GM18868 (cell line): Measurements from ENCODE around the gene ELFN2.

Source experiments
- ATAC-seq: cut with Tn5 transposase; IDR thresholded peaks from one replicate; pipeline ENCODE4 v1.9.1; 2021; ENCODE audit warnings: mild to moderate bottlenecking, moderate library complexity; ENCODE audit not compliant: unreplicated experiment

The ELFN2 gene

GRCh38 chr22:37454857-37455686, 27.8 kb upstream of the ELFN2 start:
- ATAC-seq = no peak

- no peak for ATAC-seq
Observed at GRCh38 chr22:37453696-37454095, 26.4 kb upstream of the ELFN2 start.

GRCh38 chr22:37451218-37451617, 23.9 kb upstream of the ELFN2 start:
- no peak for ATAC-seq

GRCh38 chr22:37449331-37450001, 22.2 kb upstream of the ELFN2 start:
- ATAC-seq = no peak

GRCh38 chr22:37448516-37449127, 21.3 kb upstream of the ELFN2 start:
- ATAC-seq = no peak

- no peak for ATAC-seq
Observed at GRCh38 chr22:37445501-37445900, 18.2 kb upstream of the ELFN2 start.

- ATAC-seq = no peak
Observed at GRCh38 chr22:37443977-37444376, 16.7 kb upstream of the ELFN2 start.

GRCh38 chr22:37443086-37443485, 15.8 kb upstream of the ELFN2 start:
- ATAC-seq = no peak

GRCh38 chr22:37442537-37442936, 15.3 kb upstream of the ELFN2 start:
- no peak for ATAC-seq

GRCh38 chr22:37442135-37442534, 14.9 kb upstream of the ELFN2 start:
- ATAC-seq = no peak

- no peak for ATAC-seq
Observed at GRCh38 chr22:37440875-37441274, 13.6 kb upstream of the ELFN2 start.

GRCh38 chr22:37439347-37439746, 12.1 kb upstream of the ELFN2 start:
- ATAC-seq = no peak

GRCh38 chr22:37435970-37436603, 8.8 kb upstream of the ELFN2 start:
- no peak for ATAC-seq

GRCh38 chr22:37433786-37434185, 6.5 kb upstream of the ELFN2 start:
- ATAC-seq = no peak

GRCh38 chr22:37432708-37433054, 5.4 kb upstream of the ELFN2 start:
- ATAC-seq = no peak

- no peak for ATAC-seq
Observed at GRCh38 chr22:37431801-37432707, 4.8 kb upstream of the ELFN2 start.

- no peak for ATAC-seq
Observed at GRCh38 chr22:37431366-37431765, 4.1 kb upstream of the ELFN2 start.

GRCh38 chr22:37430941-37431340, 3.7 kb upstream of the ELFN2 start:
- ATAC-seq = no peak

- no peak for ATAC-seq
Observed at GRCh38 chr22:37428649-37429586, 1.6 kb upstream of the ELFN2 start.
